Left lung (tissue), 10 donors: ENCODE measurements around the gene TIMM13. TPM values are rescaled to one million over a fixed set of nuclear protein-coding genes. Genes with fewer than 3 reads are reported as not detected.

Experiments used
- ATAC-seq: fragments of 200-7000 bp; cut with Tn5 transposase; one replicate; pipeline ENCODE4 v1.9.1; 2020; ENCODE audit warnings: moderate library complexity
- DNase-seq, 4 donors: peaks; one replicate each; pipeline ENCODE4 v3.0.0-alpha.2; 2013 to 2020
- H3K27ac ChIP-seq, 2 donors: fragments of 200-600 bp; sonication (generic) in 1 of 2; one replicate each; pipeline versions ENCODE4 v1.5.0 to v1.8.0; 2020 to 2021
- H3K27me3 ChIP-seq, 2 donors: fragments of 200-600 bp; sonication (generic) in 1 of 2; one replicate each; pipeline versions ENCODE4 v1.5.0 to v1.8.0; 2020 to 2021
- H3K36me3 ChIP-seq, 2 donors: fragments of 200-600 bp; sonication (generic) in 1 of 2; one replicate each; pipeline versions ENCODE4 v1.5.0 to v1.8.0; 2020 to 2021
- H3K4me1 ChIP-seq, 2 donors: fragments of 200-600 bp; one replicate each; pipeline ENCODE4 v1.8.0; 2021
- H3K4me3 ChIP-seq, 2 donors: fragments of 200-600 bp; sonication (generic) in 1 of 2; one replicate each; pipeline versions ENCODE4 v1.5.0 to v1.8.0; 2020 to 2021; ENCODE audit warnings: mild to moderate bottlenecking in 1 of 2
- H3K9me3 ChIP-seq, 2 donors: fragments of 200-600 bp; sonication (generic) in 1 of 2; one replicate each; pipeline versions ENCODE4 v1.5.0 to v1.8.0; 2020 to 2021
- intact Hi-C, 2 donors: fragments of 100-400 bp; cut with DNase I; formaldehyde crosslinking; loops; one replicate each; pipeline versions ENCODE4 v1.11.2 to v1.14.2; 2022
- polyA plus RNA-seq, 6 donors: library from polyadenylated mRNA; unstranded; fragments of 120-200 nt; gene quantifications; one replicate each; pipeline ENCODE4 v1.2.1, GENCODE V29; 2013; ENCODE audit not compliant: insufficient read length in 6 of 6
- total RNA-seq, 2 donors: library from RNA; stranded (reverse); fragmentation: NEBNext Ultra II Directional; extraction: Animal tissue kit (Norgen Biotek cat#: 25700); gene quantifications; one replicate each; pipeline ENCODE4 v1.2.1, GENCODE V29; 2021
- TF ChIP-seq, protein P1 (sequence below), 2 donors: fragments of 200-600 bp; sonication (generic) in 1 of 2; IDR thresholded peaks; one replicate each; pipeline versions ENCODE4 v1.5.0 to v1.8.0; 2021; ENCODE audit warnings: antibody characterized with exemption in 2 of 2
- donor health status: DM: no; HTN: yes; CAD: no.
- donor health status: DM: no; HTN: no; CAD: no.

TIMM13 gene
- total and polyA plus RNA-seq, 8 donors: 47.6 to 98.0 (median 70.8) TPM

DNA sequence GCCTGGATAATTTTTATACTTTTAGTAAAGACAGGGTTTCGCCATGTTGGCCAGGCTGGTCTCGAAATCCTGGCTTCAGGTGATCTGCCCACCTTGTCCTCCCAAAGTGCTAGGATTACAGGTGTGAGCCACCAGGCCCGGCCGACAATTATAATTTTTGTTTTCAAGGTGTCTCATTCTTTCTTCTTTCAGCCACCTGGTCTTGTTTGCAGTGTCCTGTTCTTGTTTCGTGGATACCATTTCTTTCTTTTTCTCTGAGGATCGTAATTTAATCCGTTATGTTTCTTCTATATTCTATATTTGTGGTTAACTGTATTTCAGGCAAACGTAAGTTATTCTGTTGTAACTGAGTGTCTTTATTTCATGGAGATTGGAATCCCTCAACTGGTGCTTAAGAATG is 15.7 kb downstream of the TIMM13 start:
- DNase-seq: no peak

DNA sequence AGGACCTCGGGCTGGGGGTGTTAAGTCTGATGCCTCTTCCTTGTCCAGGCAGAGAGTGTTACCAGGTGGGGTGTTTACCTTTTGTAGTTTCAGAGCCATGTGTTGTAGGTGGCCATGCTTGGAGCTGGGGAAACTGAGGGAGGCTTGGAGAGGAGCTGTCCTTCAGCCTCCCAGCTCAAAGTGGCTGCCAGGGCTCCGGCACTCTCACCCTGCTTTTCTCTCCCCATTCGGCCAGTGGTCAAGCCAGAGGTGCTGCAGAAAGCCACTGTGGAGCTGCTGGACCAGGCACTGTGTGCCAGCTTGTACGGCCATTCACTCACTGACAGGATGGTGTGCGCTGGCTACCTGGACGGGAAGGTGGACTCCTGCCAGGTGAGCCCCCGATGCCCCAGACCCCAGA is 17.4 kb downstream of the TIMM13 start:
- no peak for ATAC-seq
- Histone ChIP-seq H3K9me3 (no peaks in the 10 kb centered on the region), H3K4me3 (no peak overlapping the region), H3K36me3 (no peaks in the 10 kb centered on the region), H3K27me3 (peaks cover 0 to 25% of the 10 kb centered on the region in 2 donors), H3K27ac (no peak overlapping the region), H3K4me1 (no peaks in the 10 kb centered on the region)
- no peak for DNase-seq
- TF ChIP-seq, protein P1, sequence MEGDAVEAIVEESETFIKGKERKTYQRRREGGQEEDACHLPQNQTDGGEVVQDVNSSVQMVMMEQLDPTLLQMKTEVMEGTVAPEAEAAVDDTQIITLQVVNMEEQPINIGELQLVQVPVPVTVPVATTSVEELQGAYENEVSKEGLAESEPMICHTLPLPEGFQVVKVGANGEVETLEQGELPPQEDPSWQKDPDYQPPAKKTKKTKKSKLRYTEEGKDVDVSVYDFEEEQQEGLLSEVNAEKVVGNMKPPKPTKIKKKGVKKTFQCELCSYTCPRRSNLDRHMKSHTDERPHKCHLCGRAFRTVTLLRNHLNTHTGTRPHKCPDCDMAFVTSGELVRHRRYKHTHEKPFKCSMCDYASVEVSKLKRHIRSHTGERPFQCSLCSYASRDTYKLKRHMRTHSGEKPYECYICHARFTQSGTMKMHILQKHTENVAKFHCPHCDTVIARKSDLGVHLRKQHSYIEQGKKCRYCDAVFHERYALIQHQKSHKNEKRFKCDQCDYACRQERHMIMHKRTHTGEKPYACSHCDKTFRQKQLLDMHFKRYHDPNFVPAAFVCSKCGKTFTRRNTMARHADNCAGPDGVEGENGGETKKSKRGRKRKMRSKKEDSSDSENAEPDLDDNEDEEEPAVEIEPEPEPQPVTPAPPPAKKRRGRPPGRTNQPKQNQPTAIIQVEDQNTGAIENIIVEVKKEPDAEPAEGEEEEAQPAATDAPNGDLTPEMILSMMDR (IDR thresholded peaks at IDR 0.05): no peak
- intact Hi-C loops: no loop called here

More for the DNA sequence above, 15.7 kb downstream of the TIMM13 start:
- TF ChIP-seq, protein P1 (IDR thresholded peaks at IDR 0.05): no peak
- H3K27ac ChIP-seq: no peak overlapping the region
- no peaks in the 10 kb centered on the region for H3K4me1 ChIP-seq
- H3K36me3 ChIP-seq: peaks cover 0 to 4% of the 10 kb centered on the region in 2 donors
- H3K4me3 ChIP-seq: no peak overlapping the region
- no peaks in the 10 kb centered on the region for H3K9me3 ChIP-seq
- no peak for ATAC-seq
- intact Hi-C loops: no loop called here
- peaks cover 0 to 25% of the 10 kb centered on the region in 2 donors for H3K27me3 ChIP-seq

DNA sequence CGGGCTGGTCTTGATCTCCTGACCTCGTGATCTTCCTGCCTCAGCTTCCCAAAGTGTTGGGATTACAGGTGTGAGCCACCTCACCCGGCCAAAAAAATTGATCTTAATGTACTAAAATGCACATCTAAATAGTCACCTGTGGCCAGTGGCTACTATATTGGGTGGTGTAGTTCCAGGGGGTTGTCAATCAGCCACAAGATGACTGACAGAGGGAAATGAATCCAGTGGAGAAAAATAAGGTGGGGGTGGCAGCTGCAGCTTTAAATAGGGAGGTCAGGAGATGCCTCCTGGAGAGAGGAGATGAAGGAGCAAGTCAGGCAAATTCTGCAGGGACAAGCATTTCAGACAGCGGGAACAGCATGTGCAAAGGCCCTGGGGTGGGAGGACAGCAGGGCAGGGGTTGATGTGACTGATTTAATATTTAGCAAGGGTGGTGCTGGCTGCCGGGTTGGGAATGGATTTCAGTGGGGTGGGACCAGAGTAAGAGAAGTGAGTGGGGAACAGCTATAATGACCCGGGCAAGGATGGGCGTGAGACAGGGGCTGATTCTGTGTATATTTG is 18.0 kb downstream of the TIMM13 start:
- intact Hi-C loops: no loop called here
- Histone ChIP-seq H3K9me3 (no peaks in the 10 kb centered on the region), H3K27me3 (peaks cover 0 to 25% of the 10 kb centered on the region in 2 donors), H3K4me3 (no peak overlapping the region), H3K36me3 (no peaks in the 10 kb centered on the region), H3K4me1 (no peaks in the 10 kb centered on the region), H3K27ac (no peak overlapping the region)
- TF ChIP-seq, protein P1 (IDR thresholded peaks at IDR 0.05): no peak
- no peak for ATAC-seq
- DNase-seq: no peak

DNA sequence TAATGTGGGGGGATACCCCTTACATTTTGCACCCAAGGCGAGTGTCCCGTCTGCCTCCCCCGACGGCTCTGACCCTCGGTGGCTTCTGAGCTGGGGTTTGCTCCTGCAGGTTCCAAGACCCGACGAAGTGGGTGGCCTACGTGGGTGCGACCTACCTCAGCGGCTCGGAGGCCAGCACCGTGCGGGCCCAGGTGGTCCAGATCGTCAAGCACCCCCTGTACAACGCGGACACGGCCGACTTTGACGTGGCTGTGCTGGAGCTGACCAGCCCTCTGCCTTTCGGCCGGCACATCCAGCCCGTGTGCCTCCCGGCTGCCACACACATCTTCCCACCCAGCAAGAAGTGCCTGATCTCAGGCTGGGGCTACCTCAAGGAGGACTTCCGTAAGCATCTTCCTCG is 19.1 kb downstream of the TIMM13 start:
- Histone ChIP-seq H3K9me3 (no peaks in the 10 kb centered on the region), H3K27ac (no peak overlapping the region), H3K27me3 (peaks cover 0 to 25% of the 10 kb centered on the region in 2 donors), H3K36me3 (no peaks in the 10 kb centered on the region), H3K4me1 (no peaks in the 10 kb centered on the region), H3K4me3 (no peak overlapping the region)
- intact Hi-C loops: no loop called here
- TF ChIP-seq, protein P1 (IDR thresholded peaks at IDR 0.05): no peak
- ATAC-seq: no peak
- no peak for DNase-seq

DNA sequence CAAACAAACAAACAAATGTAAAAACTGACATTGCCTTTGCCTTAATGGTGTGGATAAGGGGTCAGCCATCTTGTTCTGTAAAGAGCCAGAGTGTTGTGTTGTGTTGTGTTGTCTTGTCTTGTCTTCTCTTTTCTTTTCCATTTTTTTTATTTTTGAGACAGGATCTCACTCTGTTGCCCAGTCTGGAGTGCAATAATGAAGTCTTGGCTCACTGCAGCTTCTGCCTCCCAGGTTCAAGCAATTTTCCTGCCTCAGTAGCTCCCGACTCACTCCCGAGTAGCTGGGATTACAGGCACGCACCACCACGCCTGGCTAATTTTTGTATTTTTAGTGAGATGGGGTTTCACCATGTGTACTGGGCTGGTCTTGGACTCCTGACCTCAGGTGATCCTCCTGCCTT is 27.8 kb downstream of the TIMM13 start:
- no peak overlapping the region for H3K27ac ChIP-seq
- intact Hi-C loops: no loop called here
- H3K36me3 ChIP-seq: no peaks in the 10 kb centered on the region
- no peak for DNase-seq
- no peak for ATAC-seq
- no peaks in the 10 kb centered on the region for H3K9me3 ChIP-seq
- H3K4me3 ChIP-seq: no peak overlapping the region
- no peaks in the 10 kb centered on the region for H3K4me1 ChIP-seq
- peaks cover 0 to 15% of the 10 kb centered on the region in 2 donors for H3K27me3 ChIP-seq
- TF ChIP-seq, protein P1 (IDR thresholded peaks at IDR 0.05): no peak
